GM21529 (cell line): Measurements from ENCODE around the gene TYMS.
A peak's percentile ranks its signal among the peaks of the same experiment; 100 is the strongest.

Source experiments
- ATAC-seq: cut with Tn5 transposase; IDR thresholded peaks from one replicate; pipeline ENCODE4 v1.9.1; 2021; ENCODE audit not compliant: unreplicated experiment

The TYMS gene

GRCh38 chr18:657311-658000 is at the start of gene TYMS:
Gene TYMS, plus strand, starts transcription at chr18:657653. Its CDS starts 90 bp downstream, at chr18:657743.
- peak; percentile 51 for ATAC-seq

- no peak for ATAC-seq
These were observed 49.5 kb upstream of the TYMS start for GRCh38 chr18:607930-608329.

GRCh38 chr18:610214-610928 is 47.1 kb upstream of the TYMS start:
- ATAC-seq: no peak

- ATAC-seq: no peak
These were observed 45.3 kb upstream of the TYMS start for GRCh38 chr18:612156-612555.

GRCh38 chr18:614193-614592 is 43.3 kb upstream of the TYMS start:
- ATAC-seq: no peak

GRCh38 chr18:615092-615521 is 42.3 kb upstream of the TYMS start:
- no peak for ATAC-seq

GRCh38 chr18:615773-616172 is 41.7 kb upstream of the TYMS start:
- ATAC-seq: no peak

GRCh38 chr18:616380-616995 is 41.0 kb upstream of the TYMS start:
- no peak for ATAC-seq

- ATAC-seq: no peak
These were observed 39.4 kb upstream of the TYMS start for GRCh38 chr18:617970-618504.

GRCh38 chr18:618618-619017 is 38.8 kb upstream of the TYMS start:
- ATAC-seq: no peak

- ATAC-seq: no peak
These were observed 36.0 kb upstream of the TYMS start for GRCh38 chr18:621291-622043.

- ATAC-seq: no peak
These were observed 35.2 kb upstream of the TYMS start for GRCh38 chr18:622289-622688.

GRCh38 chr18:623761-624620 is 33.5 kb upstream of the TYMS start:
- ATAC-seq: no peak

- ATAC-seq: no peak
These were observed 30.2 kb upstream of the TYMS start for GRCh38 chr18:627231-627630.

- no peak for ATAC-seq
These were observed 27.9 kb upstream of the TYMS start for GRCh38 chr18:629269-630150.

- no peak for ATAC-seq
These were observed 25.9 kb upstream of the TYMS start for GRCh38 chr18:631560-631959.

GRCh38 chr18:634551-635045 is 22.9 kb upstream of the TYMS start:
- ATAC-seq: no peak

- no peak for ATAC-seq
These were observed 22.3 kb upstream of the TYMS start for GRCh38 chr18:635171-635570.

GRCh38 chr18:641224-641623 is 16.2 kb upstream of the TYMS start:
- no peak for ATAC-seq
